HG03457 (cell line): Measurements from ENCODE around the gene SNAP25.

Source experiments
- ATAC-seq: cut with Tn5 transposase; IDR thresholded peaks from one replicate; pipeline ENCODE4 v1.9.1; 2021; ENCODE audit warnings: moderate number of reproducible peaks; ENCODE audit not compliant: unreplicated experiment

Gene SNAP25

DNA sequence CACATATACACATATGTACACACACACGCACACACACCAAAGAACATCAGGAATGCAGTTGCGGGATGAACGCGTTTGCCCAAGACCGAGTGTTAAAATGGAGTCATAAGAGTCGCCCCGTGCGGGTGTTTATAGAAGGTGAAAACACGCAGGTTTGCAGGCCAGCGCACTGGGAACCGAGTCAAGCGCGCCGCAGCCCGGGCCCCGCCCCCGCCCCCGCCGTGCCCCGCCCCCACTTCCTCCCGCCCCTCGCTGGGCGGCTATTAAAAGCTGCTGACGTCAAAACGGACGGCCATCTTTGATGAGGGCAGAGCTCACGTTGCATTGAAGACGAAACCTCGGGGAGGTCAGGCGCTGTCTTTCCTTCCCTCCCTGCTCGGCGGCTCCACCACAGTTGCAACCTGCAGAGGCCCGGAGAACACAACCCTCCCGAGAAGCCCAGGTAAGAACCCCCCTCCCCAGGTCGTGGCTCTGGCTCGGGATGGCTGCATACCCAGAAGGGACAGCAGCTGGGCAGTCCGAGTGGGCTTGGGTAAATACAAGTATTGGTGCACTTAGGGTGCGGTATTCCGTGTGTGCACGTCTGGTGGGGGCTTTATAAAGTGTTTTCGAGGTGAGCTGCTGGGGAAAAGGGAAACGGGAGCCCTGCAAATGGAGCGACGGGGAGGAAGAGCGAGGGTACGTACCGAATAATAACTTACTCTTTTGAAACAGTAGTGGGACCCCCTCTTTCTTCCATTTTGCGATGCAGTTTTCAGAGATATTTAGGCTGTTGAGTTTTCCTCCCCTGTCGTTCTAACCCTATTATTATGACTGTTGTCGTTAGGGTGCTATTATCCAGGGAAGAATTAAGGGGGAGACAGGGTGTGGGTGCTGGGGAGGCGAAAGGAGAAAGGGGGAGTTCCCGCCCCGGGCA, at the start of gene SNAP25:
TSS of gene SNAP25 (plus strand) at position 295 of the 916 bp plus-strand sequence. CDS start 56,662 bp downstream, outside the sequence.
- ATAC-seq: no peak

DNA sequence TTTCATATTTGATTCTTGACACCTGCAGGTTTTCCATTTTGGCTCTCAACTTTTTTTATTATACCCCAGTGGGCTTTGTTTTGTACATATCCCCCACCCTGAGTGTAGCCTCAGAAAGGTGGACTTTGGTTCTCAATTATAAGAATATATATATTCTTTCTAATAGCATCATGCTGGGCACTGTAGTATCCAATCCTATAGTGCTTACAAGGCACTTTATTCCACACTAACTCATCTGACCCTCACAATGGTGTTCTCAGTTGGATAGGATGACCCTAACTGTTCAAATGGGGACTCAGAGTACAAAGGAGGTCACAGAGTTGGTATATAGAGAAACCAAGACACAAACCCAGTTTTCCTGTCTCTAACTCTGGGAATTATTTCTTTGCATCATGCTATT, 48.9 kb upstream of the SNAP25 start:
- no peak for ATAC-seq

DNA sequence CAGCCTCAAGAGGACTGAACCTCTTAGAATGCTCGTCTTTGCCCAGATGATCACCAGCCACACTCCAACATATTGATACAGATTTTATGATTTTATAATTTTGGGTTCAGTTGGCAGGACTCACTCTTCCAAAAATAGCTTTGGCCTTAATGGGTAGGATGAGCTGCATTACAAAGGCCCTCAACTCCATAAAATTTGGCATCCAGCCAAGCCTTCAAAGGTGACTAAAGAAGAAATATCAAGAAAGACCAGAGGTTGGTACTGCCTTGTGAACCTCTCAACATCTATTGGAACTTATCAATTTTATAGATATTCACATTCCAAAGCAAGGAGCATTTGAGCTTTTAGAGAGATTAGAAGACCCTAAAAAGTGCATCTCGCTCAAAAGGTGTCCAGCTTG, 48.4 kb upstream of the SNAP25 start:
- ATAC-seq: no peak

DNA sequence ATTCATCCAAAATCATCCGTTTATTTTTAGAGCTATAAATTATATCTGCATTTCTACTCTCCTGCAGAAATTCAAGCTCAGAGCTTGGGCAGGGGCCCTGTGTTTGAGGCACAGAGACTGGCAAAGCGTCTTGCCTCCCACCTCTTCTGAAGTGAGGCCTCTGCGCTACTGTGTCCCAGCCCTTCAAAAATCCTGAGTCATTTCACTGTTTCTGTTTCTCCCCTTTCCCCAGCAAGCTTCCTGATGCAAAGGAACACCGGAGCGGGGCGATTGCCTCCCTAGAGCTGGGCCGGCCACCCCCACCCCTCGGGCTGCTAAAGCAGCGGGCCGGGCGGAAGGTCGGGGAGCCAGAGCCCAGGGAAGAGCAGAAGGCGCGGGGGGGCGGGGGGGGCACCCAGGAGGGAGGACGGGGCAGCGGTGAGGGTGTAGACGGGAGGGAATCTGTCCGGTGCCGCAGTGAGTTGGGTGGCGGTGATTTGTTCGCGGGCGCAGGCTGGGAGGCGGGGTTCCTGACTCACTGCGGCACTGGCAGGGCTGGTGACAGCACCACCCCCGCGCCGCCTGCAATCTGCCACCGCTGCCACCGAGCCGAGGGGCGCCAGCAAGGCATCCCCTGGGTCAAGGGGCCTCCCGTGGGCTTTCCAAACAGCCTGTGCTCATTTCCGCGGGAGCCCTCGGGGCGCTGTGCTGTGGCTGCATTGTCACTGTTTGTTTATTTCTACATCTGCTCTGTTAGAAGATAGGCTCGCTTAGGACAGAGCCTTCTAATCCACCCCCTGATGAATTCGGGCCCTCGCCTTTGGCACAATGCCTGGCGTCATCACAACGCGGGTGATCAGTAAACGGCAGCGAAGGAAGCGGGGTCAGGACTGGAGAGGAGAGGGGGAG, 46.5 kb upstream of the SNAP25 start:
- no peak for ATAC-seq

DNA sequence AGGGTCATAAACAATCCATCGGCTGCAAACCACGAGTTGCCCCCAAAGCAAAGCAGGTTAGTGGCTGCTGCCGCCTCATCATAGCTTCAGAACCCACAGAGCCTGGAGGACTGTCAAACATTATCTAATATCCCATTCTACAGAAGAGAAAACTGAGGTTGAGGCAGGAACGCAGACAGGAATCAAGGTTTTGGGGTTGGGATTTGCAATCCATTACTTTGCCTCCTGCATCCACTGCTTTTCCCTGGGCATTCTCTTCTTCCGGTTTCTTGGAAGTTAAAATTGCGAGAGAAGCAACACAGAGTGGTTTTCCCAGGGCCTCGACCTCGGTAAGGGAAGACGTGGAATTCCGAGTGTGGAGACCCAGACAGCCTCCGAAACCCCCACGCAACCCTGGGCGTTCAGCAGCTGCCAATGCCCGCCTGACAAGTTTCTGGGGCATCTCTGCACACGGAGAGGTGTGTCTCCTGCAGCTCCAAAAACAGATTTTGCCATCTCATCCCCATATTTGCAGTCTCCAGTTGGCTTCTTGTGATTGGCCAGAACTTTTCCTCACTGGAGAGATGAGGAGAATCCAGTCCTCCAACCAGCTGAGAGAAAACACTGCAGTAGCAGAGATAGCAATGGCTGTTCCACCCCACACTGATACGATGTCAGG, 45.5 kb upstream of the SNAP25 start:
- no peak for ATAC-seq

DNA sequence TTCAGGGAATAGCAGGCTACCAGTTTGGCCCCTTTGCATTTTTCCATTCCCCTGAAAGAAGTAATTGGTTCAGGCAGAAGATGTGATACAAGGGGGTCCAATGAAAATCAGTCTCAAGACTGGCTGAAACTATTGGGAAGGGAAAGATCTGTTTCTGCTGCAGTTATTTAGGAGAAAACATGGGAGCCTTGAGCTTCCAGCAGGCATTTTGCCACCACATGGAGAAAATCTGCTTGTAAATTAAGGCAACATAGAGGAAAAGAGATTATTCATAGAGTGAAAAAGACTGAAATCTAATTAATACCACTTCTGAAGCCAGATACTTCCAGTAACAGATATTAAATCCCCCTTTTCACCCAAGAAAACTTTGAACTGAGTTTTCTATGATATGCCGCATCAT, 44.2 kb upstream of the SNAP25 start:
- ATAC-seq: no peak

DNA sequence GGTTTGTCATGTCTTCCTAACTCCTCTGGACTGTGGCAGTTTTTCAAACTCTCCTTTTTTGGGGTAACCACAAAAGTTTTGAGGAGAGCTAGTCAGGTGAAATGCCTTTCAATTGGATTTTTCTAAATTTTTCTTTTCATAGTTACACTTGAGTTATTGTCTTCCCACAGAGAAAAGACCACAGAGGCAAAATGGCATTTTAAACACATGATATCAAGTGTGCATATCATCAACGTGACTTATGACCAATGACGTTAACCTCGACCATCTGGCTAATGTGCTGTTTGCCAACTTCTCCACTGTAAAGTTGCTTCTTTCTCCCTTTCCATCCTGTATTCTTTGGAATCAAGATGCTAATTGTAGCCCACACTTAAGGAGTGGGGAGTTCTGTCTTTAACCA, 41.3 kb upstream of the SNAP25 start:
- no peak for ATAC-seq

DNA sequence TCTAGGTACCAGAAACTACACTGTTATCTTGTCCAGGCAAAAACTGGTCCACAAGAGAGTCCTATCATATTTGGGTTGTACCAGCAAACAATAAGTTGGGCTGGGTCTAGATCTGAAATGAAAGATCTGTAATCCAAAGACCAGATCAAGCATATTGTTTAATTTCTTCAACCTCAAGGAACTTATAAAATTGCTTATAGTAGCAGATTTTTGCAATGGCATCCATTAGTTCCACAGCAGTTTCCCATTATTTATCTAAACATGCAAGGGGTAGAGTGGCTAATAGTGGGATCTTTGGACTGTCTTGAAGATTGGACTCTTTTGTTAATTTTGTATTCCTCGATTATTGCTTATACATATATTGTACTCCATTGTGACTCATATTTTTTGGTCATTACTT, 40.5 kb upstream of the SNAP25 start:
- no peak for ATAC-seq

DNA sequence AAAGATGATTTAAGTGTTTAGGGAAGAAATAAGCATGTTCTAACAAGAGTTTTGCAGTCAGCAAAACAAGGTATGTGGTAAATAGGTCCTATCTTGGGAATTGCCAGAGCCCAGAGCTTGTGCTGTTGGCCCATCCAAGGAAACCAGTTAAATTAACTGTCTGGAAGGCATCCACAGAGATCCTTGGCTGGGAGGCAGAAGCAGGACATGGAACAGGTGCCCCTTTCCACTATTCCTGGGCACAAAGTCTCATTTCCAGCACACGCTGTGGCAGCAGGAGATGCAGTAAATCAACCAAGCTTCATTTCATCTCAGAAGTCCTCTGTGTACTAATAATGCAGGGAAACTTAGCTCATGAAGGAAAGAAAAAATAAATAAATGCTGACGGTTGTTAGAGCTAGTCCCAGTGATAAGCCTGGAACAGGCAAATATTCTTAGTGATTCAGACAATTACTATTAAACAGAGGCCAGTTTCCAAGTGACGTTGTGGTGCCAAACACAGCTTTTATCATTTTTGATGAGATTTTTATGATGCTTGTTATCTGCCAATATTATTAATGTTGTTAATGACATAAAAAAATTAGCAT, 39.8 kb upstream of the SNAP25 start:
- no peak for ATAC-seq

DNA sequence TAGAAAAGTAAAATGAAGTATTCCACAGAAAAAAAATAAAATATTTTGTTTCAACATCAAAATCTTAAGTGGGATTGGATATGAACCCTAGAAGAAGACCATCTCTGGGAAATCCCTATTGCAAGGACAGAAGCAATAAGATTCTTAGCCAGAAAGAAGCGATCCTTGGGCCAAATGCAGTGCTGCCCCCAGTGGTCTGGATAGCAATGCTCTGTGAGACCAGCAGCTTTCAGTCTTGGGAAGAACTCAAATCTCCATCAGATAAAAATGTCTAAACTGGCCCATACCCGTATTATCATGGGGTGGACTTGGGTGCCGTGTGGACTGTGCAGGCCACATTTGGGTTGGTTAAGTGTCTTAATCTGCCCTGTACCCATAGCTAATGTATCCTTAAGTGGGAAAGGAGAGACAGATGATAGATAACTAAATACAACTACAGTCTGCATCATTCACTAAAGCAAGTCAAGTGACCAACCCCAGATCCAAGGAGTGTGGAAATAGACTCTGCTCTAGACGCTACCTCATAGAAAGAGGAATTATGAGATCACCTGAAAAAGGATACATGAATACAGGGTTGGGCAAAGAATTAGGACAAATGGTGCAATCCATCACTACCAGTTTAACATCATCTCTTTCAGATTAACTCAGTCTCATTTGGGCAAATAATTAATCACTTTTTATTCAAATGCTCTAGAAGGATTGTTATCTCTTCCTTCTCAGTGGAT, 38.9 kb upstream of the SNAP25 start:
- ATAC-seq: no peak

DNA sequence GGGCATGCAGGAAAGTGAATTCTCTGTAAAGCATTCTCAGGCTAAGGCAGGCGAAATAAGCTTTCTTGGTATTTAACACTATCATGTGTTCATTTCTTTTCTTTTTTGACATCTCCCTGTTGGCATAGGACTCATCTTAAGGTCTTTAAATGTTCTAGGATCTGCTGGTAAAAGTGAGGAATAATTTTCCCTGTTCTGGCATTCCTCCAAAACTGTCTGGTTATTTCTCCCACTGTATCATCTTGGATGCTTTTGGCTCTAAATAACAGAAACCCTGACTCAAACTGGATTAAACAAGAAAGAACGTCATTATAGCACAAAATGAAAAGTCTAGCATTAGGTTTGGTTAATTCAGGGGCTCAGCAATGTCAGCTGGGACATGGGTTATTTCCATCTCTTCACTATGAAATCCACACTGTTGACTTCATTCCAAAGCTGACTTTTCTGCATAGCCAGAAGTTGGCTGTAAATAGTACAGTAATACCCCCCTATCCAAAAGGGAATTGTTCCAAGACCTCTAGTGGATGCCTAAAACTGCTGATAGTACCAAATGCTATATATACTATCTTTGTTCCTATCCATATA, 37.9 kb upstream of the SNAP25 start:
- no peak for ATAC-seq

DNA sequence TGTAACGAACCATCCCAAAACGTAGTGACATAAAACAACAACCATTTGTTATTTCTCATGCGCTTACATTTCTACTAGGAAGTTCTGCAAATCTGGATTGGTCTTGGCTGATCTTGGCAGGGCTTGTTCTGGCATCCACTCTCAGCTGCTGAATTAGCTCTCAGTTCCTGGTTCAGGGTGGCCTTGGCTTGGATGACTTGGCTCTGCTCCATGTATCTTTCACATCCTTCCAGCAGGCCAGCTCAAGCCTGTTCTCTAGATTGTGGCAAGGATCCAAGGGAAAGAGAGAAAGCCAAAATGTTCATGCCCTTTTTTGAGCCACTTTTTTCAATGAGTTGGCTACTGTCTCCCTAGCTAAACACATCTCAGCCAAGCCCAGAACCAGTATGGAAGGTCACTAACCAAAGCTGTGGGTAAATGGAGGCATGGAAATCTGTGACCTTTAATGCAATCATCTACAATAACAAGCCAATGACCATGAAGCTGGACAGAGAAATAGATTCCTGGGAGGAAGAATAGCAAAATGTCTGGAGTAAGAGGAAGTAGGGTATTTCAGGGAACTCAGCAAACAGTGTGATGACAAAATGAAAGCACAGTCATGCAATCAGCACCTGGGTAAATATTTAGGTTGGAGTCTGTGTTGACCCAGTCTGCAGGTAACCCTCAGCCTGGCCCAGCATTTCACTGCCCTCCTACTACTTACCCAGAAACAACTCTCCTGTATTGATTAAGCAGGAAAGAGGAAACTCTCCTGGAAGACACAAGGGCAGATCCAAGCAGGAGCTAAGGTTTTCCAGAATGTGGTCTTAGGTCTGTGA, 32.7 kb upstream of the SNAP25 start:
- ATAC-seq: no peak

DNA sequence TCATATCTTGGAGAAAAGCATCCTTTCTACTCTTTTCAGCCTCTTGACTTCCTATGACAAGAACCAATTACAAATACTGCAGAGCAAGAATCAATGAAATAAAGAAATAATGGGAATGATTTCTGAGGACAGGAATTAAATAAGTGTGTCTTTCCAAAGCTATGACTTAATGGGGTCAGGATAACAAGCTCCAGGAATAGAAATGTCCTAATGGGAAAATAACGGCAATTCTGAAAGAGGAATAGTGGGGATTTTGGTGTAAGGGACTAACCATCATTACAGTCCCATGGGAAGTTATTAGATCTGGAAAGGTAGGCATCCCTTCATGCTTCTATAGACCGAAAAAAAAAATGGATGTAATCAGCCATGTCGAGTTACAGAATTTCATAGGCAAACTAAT, 28.2 kb upstream of the SNAP25 start:
- no peak for ATAC-seq

DNA sequence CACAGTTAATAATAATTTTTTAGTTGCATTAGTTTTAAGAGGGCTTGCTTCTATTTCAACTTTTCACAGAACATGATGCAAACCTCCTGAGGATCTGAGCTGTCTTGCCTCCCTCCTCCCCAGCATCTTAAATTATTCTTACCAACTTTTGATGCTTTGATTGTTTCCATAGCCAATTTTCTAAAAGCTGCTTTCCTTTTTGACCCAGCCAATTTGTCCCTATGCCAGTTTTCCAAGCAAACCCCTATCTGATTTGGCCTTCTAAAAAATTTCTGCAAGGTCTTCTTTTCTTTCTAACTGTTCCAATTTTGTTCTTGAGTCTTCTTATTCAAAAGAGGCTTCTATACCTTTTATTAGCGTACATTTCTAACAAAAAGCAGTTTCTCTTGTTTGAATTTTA, 26.5 kb upstream of the SNAP25 start:
- ATAC-seq: no peak

DNA sequence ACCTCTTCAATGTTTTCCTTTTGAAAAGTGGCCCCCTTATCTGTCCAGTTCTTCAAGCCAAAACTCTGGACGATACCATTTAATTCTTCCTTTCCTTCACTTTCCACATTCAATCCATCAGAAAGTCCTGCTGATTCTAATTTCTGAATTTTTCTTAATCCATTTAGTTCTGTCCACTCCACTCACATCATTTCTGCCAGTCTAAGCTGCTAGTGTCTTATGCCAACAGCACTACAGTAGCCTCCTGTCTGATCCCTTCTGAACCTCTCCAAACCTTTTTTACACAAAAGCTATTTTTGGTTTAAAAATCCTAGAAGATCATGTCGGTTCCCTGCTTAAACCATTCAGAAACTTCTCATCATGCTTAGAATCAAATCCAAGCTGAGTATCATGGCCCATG, 24.5 kb upstream of the SNAP25 start:
- ATAC-seq: no peak

DNA sequence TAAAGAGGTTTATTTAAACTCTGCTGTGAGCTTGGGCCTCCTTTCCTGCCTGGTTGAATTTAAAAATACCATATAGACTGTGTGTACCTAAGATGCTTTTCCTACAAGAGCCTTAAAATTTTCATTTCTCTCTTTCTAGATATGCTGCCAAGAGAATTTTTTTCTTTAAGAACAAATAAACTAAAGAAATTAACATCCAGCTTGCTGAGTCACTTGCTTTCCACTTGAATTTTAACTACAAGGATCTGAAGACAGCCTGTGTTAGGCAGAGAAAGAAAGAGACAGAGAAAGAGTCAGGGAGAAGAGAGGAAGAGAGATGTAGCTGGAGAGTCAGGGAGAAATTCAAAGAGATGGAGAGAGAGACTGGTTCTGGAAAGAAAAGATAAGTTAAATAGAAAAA, 18.3 kb upstream of the SNAP25 start:
- ATAC-seq: no peak

DNA sequence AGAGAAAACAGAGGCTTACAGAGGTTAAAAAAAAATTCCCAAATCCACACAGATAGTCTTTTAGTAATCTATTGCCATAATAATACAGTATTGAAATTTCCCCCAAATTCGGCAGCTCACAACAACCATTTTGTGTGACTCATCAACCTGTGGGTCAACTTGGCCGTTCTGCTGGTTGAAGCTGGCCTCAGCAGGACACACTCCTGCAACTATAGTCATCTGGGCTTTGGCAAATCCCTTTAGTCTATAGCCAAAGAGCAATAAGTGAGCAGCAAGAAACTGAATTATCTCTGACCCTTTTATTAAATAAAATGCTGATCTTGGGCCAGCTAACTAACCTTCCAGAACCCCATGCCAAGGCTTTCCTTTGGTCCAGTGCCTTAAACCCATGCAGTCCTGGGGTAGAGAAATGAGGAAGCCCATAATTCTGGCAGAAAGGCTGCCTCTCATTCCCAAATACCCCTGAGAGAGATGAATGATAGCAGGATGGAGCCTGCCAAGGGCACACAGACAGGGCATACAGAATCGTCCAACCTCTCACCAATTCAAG, 17.2 kb upstream of the SNAP25 start:
- no peak for ATAC-seq

DNA sequence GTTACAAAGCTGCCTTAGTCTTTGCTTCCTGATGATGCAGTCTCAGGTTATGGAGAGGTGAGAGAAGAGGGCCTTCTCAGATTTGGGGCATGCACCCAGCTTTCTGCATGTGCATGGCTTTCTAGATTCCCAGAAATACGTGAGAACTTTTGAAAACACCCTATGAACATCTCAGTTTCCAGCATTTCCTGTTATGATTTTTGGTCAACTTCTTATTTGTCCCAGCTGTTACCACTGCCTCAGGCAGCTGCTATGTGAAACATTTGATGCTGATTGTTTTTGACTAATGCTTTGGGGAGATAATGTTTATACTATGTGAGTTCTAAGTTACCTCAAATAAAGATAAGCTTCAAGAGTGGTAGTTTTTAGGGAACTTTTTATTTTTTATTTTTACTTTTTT, 9.5 kb upstream of the SNAP25 start:
- no peak for ATAC-seq

DNA sequence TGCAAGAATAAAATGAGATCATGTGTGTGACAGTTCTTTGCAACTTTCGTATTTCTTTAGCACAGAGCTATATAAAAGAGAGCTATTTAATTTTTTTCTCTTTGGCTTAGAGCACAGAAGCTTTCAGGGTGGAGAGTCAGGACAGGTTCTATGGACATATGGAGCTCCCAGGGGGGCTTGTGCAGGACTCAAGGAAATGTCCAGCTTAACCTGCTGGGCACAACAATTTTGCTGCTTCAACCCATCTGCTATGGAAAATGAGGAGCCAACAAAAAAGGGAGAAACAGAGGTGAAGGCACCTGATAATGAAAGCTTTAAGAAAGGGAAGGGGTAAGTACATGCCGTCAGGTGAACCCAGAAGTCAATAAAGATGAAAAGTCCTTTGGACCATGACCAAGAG, 5.1 kb upstream of the SNAP25 start:
- no peak for ATAC-seq
